NT2/D1 (cell line): Measurements from ENCODE around the gene POU4F2.

Experiments used
- DNase-seq: peaks from one replicate; pipeline ENCODE4 v3.0.0-alpha.2; 2011; ENCODE audit warnings: low read depth, low spot score
- H3K27me3 ChIP-seq: 2 replicates; pipeline ENCODE4 v1.6.0; 2011; ENCODE audit warnings: mild to moderate bottlenecking; ENCODE audit not compliant: insufficient read length, insufficient read depth
- H3K36me3 ChIP-seq: 2 replicates; pipeline ENCODE4 v1.6.1; 2011; ENCODE audit warnings: mild to moderate bottlenecking, low read length, mixed read lengths; ENCODE audit not compliant: insufficient read depth, insufficient read length
- H3K4me1 ChIP-seq: 2 replicates; pipeline ENCODE4 v1.5.1; 2011; ENCODE audit not compliant: insufficient read depth, insufficient read length
- H3K4me3 ChIP-seq: 2 replicates; pipeline ENCODE4 v1.5.1; 2011; ENCODE audit warnings: low read depth; ENCODE audit not compliant: insufficient read length
- H3K9ac ChIP-seq: 2 replicates; pipeline ENCODE4 v1.6.0; 2011; ENCODE audit warnings: low read depth; ENCODE audit not compliant: insufficient read length
- H3K9me3 ChIP-seq: 2 replicates; pipeline ENCODE4 v1.5.1; 2011; ENCODE audit warnings: mild to moderate bottlenecking, low read length; ENCODE audit not compliant: insufficient read depth
- SUZ12 ChIP-seq: IDR thresholded peaks from 2 replicates; pipeline ENCODE4 v1.6.1; 2011; ENCODE audit not compliant: insufficient read length, insufficient read depth; ENCODE audit errors: extremely low read depth
- YY1 ChIP-seq: IDR thresholded peaks from 2 replicates; pipeline ENCODE4 v1.6.1; 2011; ENCODE audit not compliant: insufficient read length, insufficient read depth
- ZNF274 ChIP-seq: IDR thresholded peaks from 2 replicates; pipeline ENCODE4 v1.6.1; 2011; ENCODE audit warnings: mild to moderate bottlenecking, low read depth, low read length

The POU4F2 gene

DNA sequence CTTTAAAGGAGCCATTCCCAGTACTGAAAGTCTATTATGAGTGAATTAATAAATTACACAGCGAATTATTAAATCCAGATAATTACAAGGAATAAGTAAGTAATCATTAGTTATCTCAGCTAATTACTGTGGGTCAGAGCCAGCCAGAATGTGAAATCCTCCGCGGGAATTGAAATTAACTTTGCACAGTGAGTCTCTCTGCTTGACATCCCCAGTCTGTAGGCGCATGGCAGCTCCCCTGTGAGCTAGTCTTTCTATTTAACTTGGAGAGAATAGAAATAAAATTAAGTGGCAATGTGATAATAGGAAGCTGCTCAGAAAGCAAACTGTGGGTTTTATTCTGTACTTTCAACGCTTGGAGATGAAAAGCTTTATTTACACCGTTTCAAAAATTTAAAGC is 7.2 kb downstream of the POU4F2 start:
- Histone ChIP-seq H3K27me3 (peaks cover 93% of the 10 kb centered on the region), H3K36me3 (no peaks in the 10 kb centered on the region), H3K4me3 (no peak overlapping the region), H3K9me3 (no peaks in the 10 kb centered on the region), H3K4me1 (no peaks in the 10 kb centered on the region), H3K9ac (no peak overlapping the region)
- TF ChIP-seq SUZ12 (no peak), ZNF274 (no peak), YY1 (no peak)
- no peak for DNase-seq

DNA sequence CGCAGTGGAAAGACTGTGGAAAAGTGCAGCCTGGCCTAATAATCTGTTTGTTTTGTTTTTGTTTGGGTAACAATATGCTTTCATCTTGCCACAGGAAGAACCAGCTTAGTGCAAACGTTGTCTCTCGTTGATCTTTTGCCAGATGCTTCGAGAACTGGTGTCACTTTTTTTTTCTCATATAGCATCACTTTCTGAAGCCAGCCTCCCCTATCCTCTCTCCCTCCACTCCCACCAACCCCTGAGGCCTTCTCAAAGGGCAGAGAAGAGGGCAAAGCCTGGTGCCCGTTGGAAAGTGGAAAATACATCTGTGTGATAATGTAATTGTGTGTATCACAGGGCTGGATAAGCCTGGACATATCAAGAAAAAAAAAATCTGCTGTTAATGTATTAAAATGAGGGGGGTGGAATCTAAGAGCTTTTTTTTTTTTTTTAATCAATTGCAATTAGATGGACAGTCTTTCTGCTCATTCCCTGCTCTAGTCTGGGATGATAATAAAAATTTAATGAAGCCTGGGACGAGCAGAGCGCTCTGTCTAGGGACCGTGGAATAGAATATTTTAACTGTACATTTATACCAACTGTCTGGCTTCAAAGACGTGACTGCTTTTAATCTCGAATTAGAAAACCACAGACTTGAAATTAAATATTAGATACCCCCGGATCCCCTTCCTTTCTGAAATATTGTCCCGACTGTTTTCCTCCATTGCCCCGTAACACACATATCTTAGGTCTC is 8.1 kb downstream of the POU4F2 start:
- Histone ChIP-seq H3K27me3 (peaks cover 93% of the 10 kb centered on the region), H3K9me3 (no peaks in the 10 kb centered on the region), H3K4me1 (no peaks in the 10 kb centered on the region), H3K9ac (no peak overlapping the region), H3K36me3 (no peaks in the 10 kb centered on the region), H3K4me3 (no peak overlapping the region)
- DNase-seq = no peak
- TF ChIP-seq ZNF274 = no peak
- no peak for TF ChIP-seq YY1
- TF ChIP-seq SUZ12 = no peak

DNA sequence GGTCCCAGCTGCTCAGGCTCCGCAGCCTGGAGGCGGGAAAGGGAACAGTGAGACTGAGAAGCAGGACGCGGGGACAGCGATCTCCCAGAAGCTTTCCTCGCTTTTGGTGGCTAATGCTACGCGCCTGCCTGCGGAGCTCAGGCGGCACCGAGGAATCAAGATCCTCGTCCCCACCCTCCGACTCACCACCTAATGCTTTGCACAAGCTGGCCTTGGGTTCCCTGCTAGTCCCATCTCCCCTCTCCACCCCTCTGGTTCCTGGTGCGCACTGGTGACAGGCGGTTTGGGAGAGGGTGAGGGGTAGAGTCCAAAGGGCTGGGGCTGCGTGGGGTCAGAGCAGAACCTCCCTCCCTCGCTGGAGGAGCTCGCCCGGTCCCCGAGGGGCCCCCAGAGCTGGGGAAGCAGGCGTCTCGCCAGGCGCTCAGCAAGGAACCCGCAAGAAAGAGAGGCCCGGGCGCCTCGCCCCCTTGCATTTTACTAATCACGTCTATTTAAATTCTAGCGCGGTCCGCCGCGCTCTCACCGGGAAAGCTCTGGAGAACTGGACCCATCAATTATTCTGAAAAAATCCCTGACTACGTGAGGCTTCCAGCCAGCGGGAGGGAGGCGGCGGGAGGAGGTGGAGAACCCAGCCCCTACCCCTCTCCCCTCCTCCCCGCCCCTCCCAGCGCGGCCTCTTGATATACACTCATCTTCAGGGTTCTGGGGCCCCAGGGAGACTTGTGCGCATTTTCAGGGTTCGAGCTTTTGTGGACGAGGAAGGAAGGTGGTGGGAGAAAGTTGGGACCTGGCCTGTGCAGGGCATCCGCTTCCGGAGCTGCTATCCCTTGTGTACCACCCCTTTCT is 9.1 kb downstream of the POU4F2 start:
- Histone ChIP-seq H3K27me3 (peaks cover 93% of the 10 kb centered on the region), H3K4me3 (peak overlapping the region; percentile 36), H3K4me1 (no peaks in the 10 kb centered on the region), H3K9me3 (no peaks in the 10 kb centered on the region), H3K36me3 (no peaks in the 10 kb centered on the region), H3K9ac (peak overlapping the region; percentile 56)
- DNase-seq = no peak
- TF ChIP-seq SUZ12 = no peak
- TF ChIP-seq YY1 = no peak
- no peak for TF ChIP-seq ZNF274

DNA sequence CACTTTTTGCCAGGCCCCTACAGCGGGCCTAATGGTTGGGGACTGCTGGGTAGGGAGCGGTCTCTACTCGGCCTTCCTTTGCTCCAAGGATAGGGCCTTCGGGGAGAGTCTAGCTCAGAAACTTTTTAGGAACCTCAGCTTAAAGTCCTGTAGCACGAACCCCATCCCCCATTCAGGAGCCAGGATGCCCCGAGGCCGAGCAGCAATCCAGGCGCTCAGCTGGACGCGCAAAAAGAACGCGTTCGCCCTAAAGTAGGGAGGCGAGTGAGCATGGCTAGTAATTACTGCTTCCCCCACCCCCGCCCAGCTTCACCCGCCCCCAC is 9.7 kb downstream of the POU4F2 start:
- Histone ChIP-seq H3K9me3 (no peaks in the 10 kb centered on the region), H3K27me3 (peaks cover 93% of the 10 kb centered on the region), H3K4me1 (no peaks in the 10 kb centered on the region), H3K36me3 (no peaks in the 10 kb centered on the region), H3K9ac (no peak overlapping the region), H3K4me3 (peak overlapping the region; percentile 36)
- no peak for DNase-seq
- TF ChIP-seq YY1 (no peak), SUZ12 (no peak), ZNF274 (no peak)

DNA sequence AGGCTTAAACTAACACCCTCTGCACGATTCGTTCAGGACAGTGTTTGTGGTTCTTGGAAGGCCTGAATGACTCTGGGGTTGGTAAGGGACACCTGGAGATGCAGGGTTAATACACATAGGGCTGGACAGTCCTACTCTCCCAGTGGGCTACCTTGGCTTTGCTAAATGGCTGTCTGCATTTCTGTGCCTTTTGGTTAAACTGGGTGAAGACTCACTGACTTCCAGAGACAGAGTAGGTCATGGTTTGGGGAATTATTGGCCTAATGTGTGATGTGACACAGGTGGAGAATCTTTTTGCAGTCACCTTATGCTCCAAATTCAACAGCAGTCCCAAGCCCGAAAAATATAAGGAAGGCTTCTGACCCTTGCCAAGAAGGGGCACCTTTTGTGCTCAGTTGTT is 10.5 kb downstream of the POU4F2 start:
- H3K9ac ChIP-seq = no peak overlapping the region
- DNase-seq = no peak
- H3K9me3 ChIP-seq = no peaks in the 10 kb centered on the region
- H3K36me3 ChIP-seq = no peaks in the 10 kb centered on the region
- TF ChIP-seq YY1 (no peak), ZNF274 (no peak), SUZ12 (no peak)
- H3K27me3 ChIP-seq = peaks cover 93% of the 10 kb centered on the region
- no peaks in the 10 kb centered on the region for H3K4me1 ChIP-seq
- no peak overlapping the region for H3K4me3 ChIP-seq

DNA sequence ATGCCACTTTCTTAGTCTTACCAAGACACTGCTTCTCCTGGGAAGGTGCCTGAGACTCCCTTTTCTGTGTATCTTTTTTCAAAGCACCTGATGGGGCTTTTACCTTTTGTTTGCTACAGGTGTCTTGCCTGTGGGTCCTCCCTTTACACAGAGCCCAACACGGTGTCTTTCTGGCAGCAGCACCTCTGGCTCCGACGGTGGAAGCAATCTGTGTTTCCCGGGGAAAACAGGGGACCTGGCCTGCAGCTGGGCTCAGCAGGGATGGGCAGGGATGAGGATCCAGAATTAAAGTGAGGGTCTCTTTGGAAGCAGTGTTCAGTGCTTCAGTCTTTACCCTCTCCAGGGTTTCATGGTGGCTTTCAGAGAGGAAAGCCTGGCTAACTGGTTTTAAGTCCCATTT is 11.3 kb downstream of the POU4F2 start:
- DNase-seq = no peak
- no peaks in the 10 kb centered on the region for H3K9me3 ChIP-seq
- H3K9ac ChIP-seq = no peak overlapping the region
- peaks cover 91% of the 10 kb centered on the region for H3K27me3 ChIP-seq
- H3K36me3 ChIP-seq = no peaks in the 10 kb centered on the region
- no peaks in the 10 kb centered on the region for H3K4me1 ChIP-seq
- no peak for TF ChIP-seq YY1
- TF ChIP-seq ZNF274 = no peak
- no peak for TF ChIP-seq SUZ12
- no peak overlapping the region for H3K4me3 ChIP-seq

DNA sequence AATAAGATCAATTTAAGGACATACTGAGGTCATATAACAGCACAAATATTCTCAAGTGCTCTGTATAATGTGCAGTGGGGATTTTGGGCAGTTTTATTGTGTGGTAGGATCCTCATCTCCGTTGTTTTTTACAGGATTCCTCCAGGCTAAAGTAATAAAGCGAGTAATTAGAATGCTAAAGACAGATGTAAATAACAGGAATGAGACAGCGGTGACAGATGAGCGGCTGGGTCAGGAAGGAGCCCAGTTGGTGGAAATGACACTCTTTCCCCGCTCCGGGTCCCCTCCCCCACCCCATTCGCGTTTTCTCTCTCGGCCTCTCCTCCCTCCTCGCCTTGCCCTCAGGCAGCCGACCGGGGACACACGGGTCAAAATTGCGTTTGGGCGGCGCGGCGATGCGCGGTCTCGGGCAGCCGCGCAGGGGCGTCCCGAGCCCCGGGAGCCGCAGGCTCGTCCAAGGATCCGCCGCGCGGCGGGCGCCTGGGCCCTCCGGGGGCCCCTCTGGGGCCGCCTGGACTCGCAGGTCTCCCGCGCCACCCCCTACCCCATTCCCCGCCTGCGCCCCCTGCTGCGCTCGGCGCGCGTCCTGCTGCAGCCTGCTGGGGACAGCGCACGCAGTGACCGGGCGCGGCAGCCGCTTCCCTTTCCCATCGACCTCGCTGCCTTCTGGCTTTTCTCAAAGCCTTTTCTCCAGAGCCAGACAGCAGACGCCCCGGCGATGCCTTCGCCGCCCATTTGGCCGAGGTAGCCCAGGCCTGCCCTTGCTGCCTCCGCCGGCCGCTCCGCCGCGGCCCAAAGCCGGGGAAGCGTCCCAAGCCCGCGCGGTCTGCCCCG is 16.2 kb downstream of the POU4F2 start:
- no peak for DNase-seq
- H3K9ac ChIP-seq = no peak overlapping the region
- peaks cover 85% of the 10 kb centered on the region for H3K27me3 ChIP-seq
- H3K36me3 ChIP-seq = no peaks in the 10 kb centered on the region
- peak overlapping the region; percentile 37 for H3K4me3 ChIP-seq
- TF ChIP-seq YY1 (no peak), SUZ12 (no peak), ZNF274 (no peak)
- H3K9me3 ChIP-seq = no peaks in the 10 kb centered on the region
- H3K4me1 ChIP-seq = no peaks in the 10 kb centered on the region
